Measurements from ENCODE around the gene ADPRH. TPM values are rescaled to one million over a fixed set of nuclear protein-coding genes. Genes with fewer than 3 reads are reported as not detected.

ADPRH gene
- total RNA-seq, 1 donor from 2014 or later = 16.1 TPM

- DNase-seq (ENCODE audit: low spot score) = no peak
Measured at GRCh38 chr3:119628816-119629445, 49.6 kb downstream of the ADPRH start.

- DNase-seq (ENCODE audit: low spot score) = no peak
Measured at GRCh38 chr3:119630128-119630879, 51.0 kb downstream of the ADPRH start.

GRCh38 chr3:119630880-119631329, 51.6 kb downstream of the ADPRH start:
- DNase-seq (ENCODE audit: low spot score) = no peak

GRCh38 chr3:119631516-119631915, 52.2 kb downstream of the ADPRH start:
- DNase-seq (ENCODE audit: low spot score) = no peak

- DNase-seq (ENCODE audit: low spot score) = no peak
Measured at GRCh38 chr3:119632216-119632615, 52.9 kb downstream of the ADPRH start.

- no peak for DNase-seq (ENCODE audit: low spot score)
Measured at GRCh38 chr3:119632829-119633228, 53.5 kb downstream of the ADPRH start.

GRCh38 chr3:119635719-119636118, 56.4 kb downstream of the ADPRH start:
- DNase-seq (ENCODE audit: low spot score) = no peak

GRCh38 chr3:119636249-119636648, 57.0 kb downstream of the ADPRH start:
- no peak for DNase-seq (ENCODE audit: low spot score)

GRCh38 chr3:119636891-119637611, 57.8 kb downstream of the ADPRH start:
- DNase-seq (ENCODE audit: low spot score) = no peak

- peak; percentile 41 for DNase-seq (ENCODE audit: low spot score)
Measured at GRCh38 chr3:119637679-119638477, 58.6 kb downstream of the ADPRH start.

Other genes with a start within 250 kb of the ADPRH start
- gene TMEM39A, start 115.9 kb upstream of the ADPRH start, total RNA-seq = 61.9 TPM
- gene POGLUT1, start 110.5 kb upstream of the ADPRH start, total RNA-seq = 19.1 TPM
- gene TIMMDC1, start 80.9 kb upstream of the ADPRH start, total RNA-seq = 107 TPM
- gene CD80, start 19.9 kb upstream of the ADPRH start, total RNA-seq = 1.3 TPM
- gene PLA1A, start 18.4 kb downstream of the ADPRH start, total RNA-seq = 3.4 TPM
- gene POPDC2, start 81.1 kb downstream of the ADPRH start, total RNA-seq = 1.5 TPM
- 48.4 TPM for gene COX17, start 97.9 kb downstream of the ADPRH start, total RNA-seq
- 0.39 TPM for gene CFAP91, start 123.5 kb downstream of the ADPRH start, total RNA-seq
- 0.26 TPM for gene NR1I2, start 202.6 kb downstream of the ADPRH start, total RNA-seq

Data from mesenteric fat pad (tissue), 1 donor.